NCI-H510A (cell line): Measurements from ENCODE around the gene OBSL1.

Experiments
- DNase-seq: peaks from one replicate; lab custom pipeline; 2025; lab: John Stamatoyannopoulos, UW

Gene OBSL1

DNA sequence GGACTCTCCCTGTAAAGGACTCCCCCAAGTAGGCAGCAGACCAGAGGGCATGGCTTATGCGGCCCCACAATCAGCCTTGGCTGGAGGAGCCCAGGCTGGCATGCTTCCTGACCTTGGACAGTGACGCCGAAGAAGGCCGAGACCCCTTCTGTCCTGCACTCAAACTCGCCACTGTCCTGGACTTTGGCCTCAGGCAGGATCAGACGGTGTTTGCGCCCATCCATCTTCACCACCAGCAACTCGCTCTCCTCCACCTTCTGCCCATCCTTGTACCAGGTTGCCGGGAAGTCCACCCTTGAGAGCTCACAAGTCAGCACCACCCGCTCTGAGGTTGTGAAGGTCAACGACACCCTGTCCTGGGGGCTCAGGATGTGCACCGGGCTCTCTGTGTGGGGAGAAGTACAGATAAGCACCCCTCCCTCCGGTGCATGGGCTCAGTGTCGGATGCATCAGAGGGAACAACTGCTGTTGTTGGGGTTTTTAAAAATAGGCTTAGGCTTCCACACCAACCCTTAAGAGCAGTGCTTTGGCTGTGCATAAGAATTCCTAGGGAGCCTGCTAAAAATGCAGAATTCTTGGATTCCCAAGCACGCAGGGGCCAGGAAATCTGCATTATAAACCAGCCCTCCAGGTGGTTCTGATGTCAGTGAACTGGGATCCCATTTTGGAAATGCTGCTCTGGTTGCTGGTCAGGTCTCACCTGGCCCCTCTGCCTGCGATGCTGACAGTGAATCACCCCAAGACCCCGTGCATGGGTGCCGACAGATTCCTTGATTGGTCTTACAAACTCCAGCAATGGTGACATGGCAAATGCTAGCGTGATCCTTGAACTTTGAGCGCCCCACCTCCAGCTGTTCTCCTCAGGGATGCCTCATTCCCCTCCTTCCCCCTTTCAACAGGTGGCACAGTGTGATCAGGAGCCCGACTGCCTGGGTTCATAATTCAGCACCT is 5.9 kb downstream of the OBSL1 start:
- DNase-seq: no peak

GRCh38 chr2:219563271-219563928 is 7.9 kb downstream of the OBSL1 start:
- no peak for DNase-seq

DNA sequence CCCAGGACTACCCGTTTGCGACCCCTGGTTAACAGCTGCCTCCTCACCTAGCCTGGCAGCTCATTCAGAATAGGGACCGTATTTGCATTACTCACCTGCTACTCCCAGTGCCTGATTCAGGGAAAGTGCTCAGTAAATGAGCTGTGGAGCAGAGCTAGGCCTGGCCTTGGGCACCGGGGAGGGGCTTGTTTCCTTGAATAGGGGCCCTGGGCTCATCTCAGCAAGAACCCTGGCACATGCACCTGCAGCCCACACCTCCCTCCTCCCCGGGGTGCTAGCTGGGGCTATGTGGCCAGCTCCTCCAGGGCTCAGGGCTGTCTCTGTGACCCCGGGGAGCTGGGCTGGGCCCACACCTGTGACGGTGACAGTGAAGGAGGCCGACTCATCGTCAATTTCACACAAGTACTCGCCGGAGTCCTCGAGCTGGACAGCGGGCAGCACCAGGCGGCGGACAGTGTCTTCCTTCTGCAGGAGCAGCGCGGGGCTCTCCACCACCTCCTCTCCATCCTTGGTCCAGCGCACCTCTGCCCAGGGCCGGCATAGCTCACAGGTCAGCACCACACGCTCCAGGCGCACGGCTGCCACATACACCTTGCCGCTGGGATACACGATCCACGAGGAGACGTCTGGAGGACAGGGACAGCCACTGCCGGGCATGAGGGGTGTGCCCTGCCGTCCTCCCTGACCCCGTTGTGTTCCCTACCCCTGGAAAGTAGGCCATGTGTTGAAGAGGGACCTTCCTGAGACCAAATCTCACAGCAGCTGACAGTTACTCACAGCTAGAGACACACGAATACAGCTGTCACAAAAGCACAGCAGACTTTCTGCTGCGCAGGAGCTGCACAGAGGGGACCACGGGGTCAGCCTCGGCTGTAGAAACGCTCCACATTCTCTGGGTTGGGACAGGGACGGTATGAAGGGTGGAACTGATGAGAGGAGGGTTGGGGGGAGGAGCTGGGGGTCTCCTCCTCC is 9.0 kb downstream of the OBSL1 start:
- DNase-seq: no peak

- DNase-seq: no peak
Measured at GRCh38 chr2:219561179-219562048, 9.9 kb downstream of the OBSL1 start.

GRCh38 chr2:219560893-219561178 is 10.5 kb downstream of the OBSL1 start:
- DNase-seq: no peak

GRCh38 chr2:219560037-219560892 is 11.1 kb downstream of the OBSL1 start:
- DNase-seq: no peak

DNA sequence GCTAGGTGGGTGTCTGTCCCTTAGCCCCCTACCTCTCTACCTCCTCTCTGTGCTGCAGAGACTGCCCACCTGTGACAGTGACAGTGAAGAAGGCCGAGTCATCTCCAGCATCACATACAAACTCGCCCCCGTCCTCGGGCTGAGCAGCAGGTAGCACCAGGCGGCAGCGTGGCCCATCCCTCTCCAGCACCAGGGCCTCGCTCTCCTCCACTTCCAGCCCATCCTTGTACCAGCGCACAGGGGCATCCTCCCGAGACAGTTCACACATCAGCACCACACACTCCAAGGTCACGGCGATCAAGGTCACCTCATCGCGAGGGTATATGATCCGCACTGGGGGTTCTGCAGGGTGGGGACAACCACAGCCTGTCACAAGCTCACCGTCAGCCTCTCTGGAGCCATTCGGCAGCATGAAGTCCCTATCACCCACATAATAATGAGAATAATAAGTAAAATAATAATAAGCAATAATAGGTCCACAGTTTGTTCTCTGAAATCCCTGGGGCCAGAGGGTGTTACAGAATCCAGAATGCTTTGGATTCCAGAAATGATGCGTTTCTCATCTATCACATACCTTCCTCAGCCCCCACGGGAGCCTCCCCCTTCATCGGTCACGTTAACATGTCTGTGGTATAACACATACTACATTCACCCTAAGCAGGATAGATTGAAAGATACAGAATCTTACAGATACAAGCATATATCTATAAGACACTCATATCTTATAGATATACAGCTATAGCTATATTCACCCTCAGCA is 12.0 kb downstream of the OBSL1 start:
- DNase-seq: no peak

- no peak for DNase-seq
Measured at GRCh38 chr2:219557791-219558785, 13.3 kb downstream of the OBSL1 start.

DNA sequence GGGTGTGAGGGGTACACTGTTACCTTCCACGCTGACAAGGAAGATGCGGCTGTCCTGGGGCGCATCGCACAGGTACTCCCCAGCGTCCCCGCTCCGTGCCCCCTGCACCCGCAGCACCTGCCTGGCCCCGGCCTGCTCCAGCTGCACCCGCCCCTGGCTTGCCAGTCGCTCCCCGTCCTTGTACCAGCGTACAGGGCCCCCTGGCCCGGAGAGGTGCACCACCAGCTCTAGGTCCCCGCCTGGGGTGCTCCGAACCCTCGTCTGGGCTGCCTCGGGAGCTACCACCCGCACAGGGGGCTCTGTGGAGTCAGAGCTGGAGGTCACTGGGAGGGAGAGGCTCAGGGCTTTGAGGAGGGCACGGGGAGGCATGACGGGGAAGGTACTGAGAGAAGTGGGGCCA is 14.0 kb downstream of the OBSL1 start:
- DNase-seq: no peak

GRCh38 chr2:219556413-219556812 is 14.9 kb downstream of the OBSL1 start:
- no peak for DNase-seq

- DNase-seq: no peak
Measured at GRCh38 chr2:219555956-219556355, 15.4 kb downstream of the OBSL1 start.

- no peak for DNase-seq
Measured at GRCh38 chr2:219554350-219554749, 17.0 kb downstream of the OBSL1 start.

DNA sequence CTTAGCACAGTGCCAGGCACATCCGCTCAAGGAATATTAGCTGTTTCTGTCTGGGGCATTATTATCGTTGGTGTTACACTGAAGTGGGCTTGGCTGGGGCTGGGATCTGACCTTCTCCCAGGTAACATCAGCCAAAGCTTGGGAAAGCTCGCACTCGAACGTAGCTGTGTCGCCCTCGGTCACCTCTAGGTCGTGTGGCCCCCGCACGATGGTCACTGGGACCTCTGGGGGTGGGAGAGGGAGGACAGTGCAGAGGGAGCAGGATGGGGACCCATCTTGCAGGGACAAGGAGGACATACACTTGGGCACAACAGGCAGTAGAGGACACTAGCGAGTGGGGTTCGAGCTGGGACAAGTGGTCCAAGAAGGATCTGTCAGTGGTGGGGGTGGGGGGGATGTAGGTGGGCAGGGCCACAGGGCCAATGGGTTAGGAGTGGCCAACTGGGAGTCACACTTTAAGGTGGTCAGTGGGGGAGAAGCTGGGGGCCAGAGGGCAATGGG is 17.8 kb downstream of the OBSL1 start:
- DNase-seq: no peak

DNA sequence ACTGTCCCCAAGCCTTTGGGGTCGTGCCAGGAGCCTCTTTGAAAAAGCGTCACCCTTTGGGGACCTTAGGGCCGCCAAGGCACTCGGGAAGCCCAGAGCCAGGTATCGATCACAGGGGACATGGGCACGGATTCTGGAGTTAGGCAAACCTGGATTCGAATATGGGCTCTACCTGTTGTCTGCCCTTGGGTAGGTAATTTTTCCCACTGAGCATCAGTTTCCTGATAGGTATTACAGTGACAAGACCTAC is 18.2 kb downstream of the OBSL1 start:
- DNase-seq: no peak

DNA sequence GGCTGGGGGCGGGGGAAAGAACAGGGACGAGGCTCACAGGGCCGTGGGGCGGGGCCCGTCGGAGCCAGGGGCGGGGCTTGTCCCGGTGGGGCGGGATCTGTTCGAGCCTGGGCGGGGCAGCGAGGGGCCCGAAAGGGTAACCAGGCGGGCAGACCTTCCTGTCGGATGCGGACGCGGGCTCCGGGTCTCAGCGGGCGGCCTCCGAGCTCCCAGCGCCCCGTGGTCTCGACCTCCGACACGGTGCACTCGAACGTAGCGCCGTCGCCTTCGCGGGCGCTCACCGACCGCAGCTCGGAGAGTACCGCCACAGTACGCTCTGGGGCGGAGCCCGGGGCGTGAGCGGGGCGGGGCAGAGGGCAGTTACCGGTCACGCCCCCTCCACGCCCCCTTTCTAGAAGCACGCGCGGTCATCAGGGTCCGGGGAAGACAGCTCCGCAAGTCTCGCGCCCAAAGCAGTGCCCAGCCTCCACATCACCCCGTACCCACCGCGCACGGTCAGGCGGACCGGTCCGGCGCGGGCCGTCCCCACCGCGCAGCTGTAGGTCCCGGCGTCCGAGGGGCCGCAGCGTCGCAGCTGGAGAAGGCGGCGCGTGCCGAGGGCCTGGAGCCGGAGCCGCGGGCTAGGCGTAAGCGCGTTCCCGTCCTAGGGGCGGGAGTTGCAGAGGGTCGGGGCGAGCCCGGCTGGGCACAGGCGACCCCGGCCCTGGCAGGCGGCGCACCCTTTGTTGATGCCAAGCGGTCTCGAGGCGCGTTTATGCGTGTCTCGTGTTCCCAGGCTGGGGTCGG is 18.8 kb downstream of the OBSL1 start:
- peak; percentile 82 for DNase-seq

GRCh38 chr2:219551441-219552381 is 19.6 kb downstream of the OBSL1 start:
- DNase-seq: peak; percentile 61

GRCh38 chr2:219549619-219550018 is 21.7 kb downstream of the OBSL1 start:
- DNase-seq: no peak
